MG63 (cell line): ENCODE measurements around the gene HSD17B2. TPM values are rescaled to one million over a fixed set of nuclear protein-coding genes. Genes with fewer than 3 reads are reported as not detected.

Source experiments
- DNase-seq: peaks from one replicate; pipeline ENCODE4 v3.0.0-alpha.2; 2020
- H3K27me3 ChIP-seq: fragments of 250-450 bp; sonication (Bioruptor Pico); 2 replicates; pipeline ENCODE4 v1.5.1; 2020; ENCODE audit warnings: mild to moderate bottlenecking, moderate library complexity
- H3K36me3 ChIP-seq: fragments of 250-450 bp; sonication (Bioruptor Pico); 2 replicates; pipeline ENCODE4 v1.5.1; 2020; ENCODE audit warnings: mild to moderate bottlenecking, moderate library complexity
- H3K4me3 ChIP-seq: fragments of 250-450 bp; sonication (Bioruptor Pico); 2 replicates; pipeline ENCODE4 v1.5.1; 2020; ENCODE audit warnings: mild to moderate bottlenecking, moderate library complexity
- H3K9me3 ChIP-seq: fragments of 250-450 bp; sonication (Bioruptor Pico); 2 replicates; pipeline ENCODE4 v1.5.1; 2020; ENCODE audit warnings: mild to moderate bottlenecking, moderate library complexity
- total RNA-seq: library from RNA; depleted of rRNA; stranded (reverse); fragments of >200 nt; shearing (Covaris generic); gene quantifications from 2 replicates; pipeline ENCODE4 v1.2.3, GENCODE V29; 2014; ENCODE audit warnings: low replicate concordance

The HSD17B2 gene
- total RNA-seq, 1 experiment from 2014 or later, result 7.0 TPM

DNA sequence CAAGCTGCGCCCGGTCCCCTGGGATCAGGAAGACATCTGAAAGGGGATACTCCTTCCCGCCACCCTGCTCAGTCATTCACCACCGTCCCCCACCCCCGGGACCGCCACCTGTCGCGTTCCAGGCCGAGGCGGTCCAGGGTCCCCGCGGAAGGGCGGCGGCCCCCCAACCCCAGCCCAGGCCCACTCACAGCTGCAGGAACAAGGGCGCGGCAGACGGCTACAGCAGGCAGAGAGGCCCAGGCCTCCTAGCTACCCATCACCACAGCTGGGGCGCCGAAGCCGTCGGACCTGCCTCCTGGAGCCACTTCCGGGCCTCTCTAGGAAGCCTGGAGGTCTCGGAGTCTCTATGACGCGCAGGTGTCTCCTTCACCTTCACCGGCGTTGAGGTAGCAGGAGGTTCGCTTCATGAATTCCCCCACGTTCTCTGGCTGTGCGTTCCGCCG lies 23.8 kb upstream of the HSD17B2 start, which contains the start of gene SDR42E1:
SDR42E1 (minus strand) TSS at position 272 of the 443 bp plus-strand sequence. CDS start 10,612 bp downstream, outside the sequence.
- peak; percentile 35 for DNase-seq
- Histone ChIP-seq H3K4me3 (peak within 1 kb of the TSS; percentile 42), H3K36me3 (no peaks in the 10 kb centered on the region), H3K9me3 (no peaks in the 10 kb centered on the region), H3K27me3 (no peaks in the 10 kb centered on the region)

DNA sequence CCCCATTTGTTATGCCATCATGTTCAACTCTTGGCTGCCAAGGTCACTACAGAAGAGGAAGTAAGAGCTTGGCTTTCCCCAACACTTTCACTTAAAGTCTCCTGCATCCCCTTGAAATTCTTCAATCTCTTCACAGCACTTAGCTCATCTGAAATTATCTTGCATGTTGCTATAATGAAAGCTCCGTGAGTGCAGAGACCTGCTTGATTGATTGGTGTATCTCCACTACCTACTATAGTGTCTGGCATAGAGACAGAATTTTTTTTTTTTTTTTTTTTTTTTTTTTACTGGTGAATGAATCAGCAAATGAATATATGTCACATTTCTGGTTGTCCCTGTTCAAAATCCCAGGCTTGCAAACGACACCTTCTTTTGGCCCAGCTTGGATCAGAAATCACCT lies 21.9 kb upstream of the HSD17B2 start:
- Histone ChIP-seq H3K4me3 (no peak overlapping the region), H3K9me3 (no peaks in the 10 kb centered on the region), H3K27me3 (no peaks in the 10 kb centered on the region), H3K36me3 (no peaks in the 10 kb centered on the region)
- DNase-seq, result no peak

DNA sequence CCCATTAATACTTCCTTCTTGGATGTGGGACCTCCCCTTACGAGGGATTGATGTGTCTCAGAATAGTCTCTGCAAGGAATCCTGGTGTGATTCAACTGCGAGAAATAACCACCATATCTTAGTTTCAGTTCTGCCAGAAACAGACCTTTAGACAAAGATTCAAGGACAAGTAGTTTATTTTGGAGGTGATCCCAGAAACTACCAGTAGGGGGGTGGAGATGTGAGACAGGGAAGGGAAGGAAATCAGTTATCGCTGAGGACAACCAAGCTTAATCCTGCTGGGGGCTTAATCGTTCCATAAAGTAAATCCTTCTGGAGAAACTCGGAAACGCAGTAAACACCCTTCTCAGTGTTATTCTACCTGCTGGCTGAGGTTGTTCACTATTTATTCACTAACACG lies 18.8 kb upstream of the HSD17B2 start:
- no peaks in the 10 kb centered on the region for H3K36me3 ChIP-seq
- H3K9me3 ChIP-seq, result no peaks in the 10 kb centered on the region
- no peak for DNase-seq
- no peak overlapping the region for H3K4me3 ChIP-seq
- H3K27me3 ChIP-seq, result no peaks in the 10 kb centered on the region

DNA sequence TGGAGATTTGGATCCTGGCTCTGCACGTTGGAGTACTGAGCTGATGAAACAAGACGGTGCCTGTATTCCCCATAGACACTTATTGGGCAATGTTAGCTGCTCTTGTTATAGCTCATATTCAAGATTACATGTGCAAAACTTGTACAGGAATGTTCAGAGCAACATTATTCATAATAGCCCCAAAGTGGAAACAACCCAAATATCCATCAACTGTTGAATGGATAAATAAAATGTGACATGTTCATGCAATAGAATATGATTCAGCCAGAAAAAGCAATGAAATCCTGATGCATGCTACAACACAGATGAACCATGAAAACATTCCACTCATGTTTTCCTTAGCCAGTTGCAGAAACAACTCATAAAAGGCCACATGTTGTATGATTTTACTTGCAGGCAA lies 18.1 kb upstream of the HSD17B2 start:
- no peaks in the 10 kb centered on the region for H3K9me3 ChIP-seq
- no peaks in the 10 kb centered on the region for H3K27me3 ChIP-seq
- no peak overlapping the region for H3K4me3 ChIP-seq
- H3K36me3 ChIP-seq, result no peaks in the 10 kb centered on the region
- DNase-seq, result no peak

DNA sequence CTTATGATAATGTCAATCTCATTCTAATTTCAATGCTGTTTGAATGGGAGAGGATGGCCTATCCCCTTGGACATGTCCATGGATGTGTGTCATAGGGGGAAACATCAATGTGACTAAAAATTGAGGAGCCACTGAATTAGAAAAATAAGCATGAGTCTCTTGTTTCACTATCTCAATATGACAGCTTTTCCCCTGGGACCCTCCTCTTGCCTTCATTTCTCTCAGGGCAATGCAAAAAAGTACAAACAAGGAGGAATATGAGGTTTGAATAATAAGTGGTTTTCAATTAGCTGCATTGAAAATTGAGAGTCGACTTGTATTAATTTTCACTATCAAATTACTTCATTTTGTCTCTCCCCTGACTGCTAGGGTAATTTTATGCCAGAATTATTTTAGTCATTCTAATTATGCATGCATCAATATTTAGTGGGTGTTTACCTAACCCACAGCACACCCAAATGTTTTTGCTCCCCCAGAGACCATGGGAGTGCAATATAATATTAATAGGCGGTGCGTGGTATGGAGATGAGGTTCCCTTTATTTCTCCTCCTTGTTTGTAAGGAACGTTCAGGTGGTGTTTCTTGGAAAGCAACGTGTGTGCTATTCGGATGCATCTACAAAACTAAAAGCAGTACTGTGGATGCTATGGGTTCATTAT lies 17.0 kb upstream of the HSD17B2 start:
- Histone ChIP-seq H3K9me3 (no peaks in the 10 kb centered on the region), H3K36me3 (no peaks in the 10 kb centered on the region), H3K4me3 (no peak overlapping the region), H3K27me3 (no peaks in the 10 kb centered on the region)
- DNase-seq, result no peak

DNA sequence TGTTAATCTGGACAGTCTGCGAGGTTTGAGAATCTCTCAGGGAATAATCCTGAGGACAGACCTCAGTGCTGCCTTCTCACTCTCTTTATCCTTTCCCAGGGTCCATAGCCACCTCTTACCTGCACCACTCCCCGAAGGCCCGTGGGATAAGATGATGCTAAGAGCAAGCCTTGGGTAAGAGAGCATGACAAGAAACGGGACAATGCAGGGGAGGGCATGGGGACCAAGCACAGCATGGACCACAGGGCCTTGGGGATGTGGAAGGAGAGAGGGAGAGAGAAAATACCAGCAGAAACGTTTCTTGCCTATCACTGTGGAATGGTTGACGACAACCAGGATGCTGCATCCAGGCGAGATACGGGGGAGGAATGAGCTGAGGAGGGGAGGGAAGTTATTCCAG lies 15.5 kb upstream of the HSD17B2 start:
- Histone ChIP-seq H3K27me3 (no peaks in the 10 kb centered on the region), H3K36me3 (no peaks in the 10 kb centered on the region), H3K9me3 (no peaks in the 10 kb centered on the region), H3K4me3 (no peak overlapping the region)
- DNase-seq, result no peak

DNA sequence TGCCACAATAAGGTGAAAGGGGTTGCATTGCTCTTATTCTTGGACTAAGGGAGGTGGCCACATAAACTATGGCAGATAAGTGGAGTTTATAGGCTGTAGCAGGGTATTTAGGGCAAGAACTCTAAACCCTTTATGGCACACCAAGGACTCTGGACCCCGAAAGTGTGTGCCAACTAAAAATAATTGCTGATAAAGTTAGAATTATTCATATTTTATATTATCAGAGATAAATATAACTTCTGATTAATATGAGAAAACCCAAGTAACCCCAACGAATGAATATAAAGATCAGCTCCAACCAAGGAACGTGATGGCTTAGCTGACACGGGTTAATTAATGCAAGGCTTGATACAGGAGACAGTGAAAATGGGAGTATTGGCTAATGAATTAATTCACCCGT lies 15.0 kb upstream of the HSD17B2 start:
- no peaks in the 10 kb centered on the region for H3K36me3 ChIP-seq
- H3K27me3 ChIP-seq, result no peaks in the 10 kb centered on the region
- H3K4me3 ChIP-seq, result no peak overlapping the region
- H3K9me3 ChIP-seq, result no peaks in the 10 kb centered on the region
- no peak for DNase-seq

DNA sequence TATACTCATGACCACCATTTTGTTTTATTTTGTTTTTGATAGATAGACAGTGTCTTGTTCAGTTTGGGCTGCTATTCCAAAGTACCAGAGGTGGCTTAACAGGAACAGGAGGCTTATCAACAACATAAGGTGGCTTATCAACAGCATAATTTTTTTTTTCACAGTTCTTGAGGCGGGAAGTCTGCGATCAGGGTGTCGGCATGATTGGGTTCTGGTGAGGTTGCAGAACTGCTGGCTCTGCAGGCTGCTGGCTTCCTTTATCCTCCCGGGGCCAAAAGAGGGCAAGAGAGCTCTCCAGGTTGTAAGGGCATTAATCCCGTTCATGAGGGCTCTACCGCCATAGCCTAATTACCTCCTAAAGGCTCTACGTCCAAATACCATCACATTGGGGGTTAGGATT lies 11.8 kb upstream of the HSD17B2 start:
- no peak for DNase-seq
- H3K9me3 ChIP-seq, result no peaks in the 10 kb centered on the region
- H3K36me3 ChIP-seq, result no peaks in the 10 kb centered on the region
- H3K27me3 ChIP-seq, result no peaks in the 10 kb centered on the region
- no peak overlapping the region for H3K4me3 ChIP-seq

DNA sequence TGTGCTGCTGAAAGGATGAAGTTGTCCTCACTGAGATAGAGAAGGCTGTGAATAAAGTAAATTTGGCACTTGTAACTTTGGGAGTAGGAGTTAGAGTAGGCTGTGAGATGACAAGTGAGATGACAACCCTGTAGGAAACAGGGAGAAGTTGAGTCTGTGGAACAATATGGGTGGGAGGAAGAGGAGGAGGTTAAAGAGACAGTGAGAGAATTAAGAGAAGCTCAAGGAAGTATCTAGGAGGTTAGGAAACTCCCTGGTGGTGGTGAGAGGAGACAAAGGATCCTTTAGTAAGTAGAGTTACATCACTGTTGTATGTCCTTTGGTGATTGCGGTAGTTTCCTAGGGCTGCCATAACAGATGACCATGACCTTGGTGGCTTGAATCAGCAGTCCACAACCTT lies 10.7 kb upstream of the HSD17B2 start:
- no peak for DNase-seq
- Histone ChIP-seq H3K36me3 (no peaks in the 10 kb centered on the region), H3K27me3 (no peaks in the 10 kb centered on the region), H3K4me3 (no peak overlapping the region), H3K9me3 (no peaks in the 10 kb centered on the region)

DNA sequence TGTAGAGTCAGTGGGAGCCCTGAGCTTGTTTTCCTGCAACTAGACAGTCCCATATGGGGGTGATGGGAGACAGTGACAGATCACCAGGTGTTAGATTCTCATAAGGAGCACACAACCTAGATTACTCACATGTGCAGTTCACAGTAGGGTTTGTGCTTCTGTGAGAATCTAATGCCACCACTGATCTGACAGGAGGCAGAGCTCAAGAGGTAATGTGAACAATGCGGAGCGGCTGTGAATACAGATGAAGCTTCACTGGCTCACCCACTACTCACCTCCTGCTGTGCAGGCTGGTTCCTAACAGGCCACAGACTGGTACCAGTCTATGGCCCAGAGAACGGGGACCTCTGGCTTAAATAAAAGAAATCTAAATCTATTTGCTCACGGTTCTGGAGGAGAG lies 10.2 kb upstream of the HSD17B2 start:
- Histone ChIP-seq H3K9me3 (no peaks in the 10 kb centered on the region), H3K27me3 (no peaks in the 10 kb centered on the region), H3K4me3 (no peak overlapping the region), H3K36me3 (no peaks in the 10 kb centered on the region)
- no peak for DNase-seq

DNA sequence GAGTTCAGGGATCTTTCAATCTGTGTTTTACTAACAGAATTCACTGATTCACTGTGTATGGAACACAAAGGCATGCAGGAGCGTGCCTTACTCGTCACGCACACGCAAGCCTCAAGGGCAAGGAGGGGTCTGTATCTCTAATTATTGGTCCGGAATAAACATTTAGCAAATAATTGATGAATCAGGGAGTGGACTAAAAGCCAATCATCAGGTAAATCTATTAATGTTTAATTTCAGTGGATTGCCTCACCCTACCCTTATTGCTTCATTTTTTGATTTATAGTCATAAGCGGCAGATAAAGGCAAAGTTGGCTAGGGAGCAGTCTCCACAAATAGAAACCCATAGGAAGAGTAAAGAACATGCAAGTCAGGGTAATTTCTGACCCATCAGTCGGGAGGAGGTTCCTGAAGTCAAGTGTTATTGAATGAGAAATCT lies 7.4 kb upstream of the HSD17B2 start:
- Histone ChIP-seq H3K4me3 (no peak overlapping the region), H3K9me3 (no peaks in the 10 kb centered on the region), H3K27me3 (no peaks in the 10 kb centered on the region), H3K36me3 (no peaks in the 10 kb centered on the region)
- no peak for DNase-seq

DNA sequence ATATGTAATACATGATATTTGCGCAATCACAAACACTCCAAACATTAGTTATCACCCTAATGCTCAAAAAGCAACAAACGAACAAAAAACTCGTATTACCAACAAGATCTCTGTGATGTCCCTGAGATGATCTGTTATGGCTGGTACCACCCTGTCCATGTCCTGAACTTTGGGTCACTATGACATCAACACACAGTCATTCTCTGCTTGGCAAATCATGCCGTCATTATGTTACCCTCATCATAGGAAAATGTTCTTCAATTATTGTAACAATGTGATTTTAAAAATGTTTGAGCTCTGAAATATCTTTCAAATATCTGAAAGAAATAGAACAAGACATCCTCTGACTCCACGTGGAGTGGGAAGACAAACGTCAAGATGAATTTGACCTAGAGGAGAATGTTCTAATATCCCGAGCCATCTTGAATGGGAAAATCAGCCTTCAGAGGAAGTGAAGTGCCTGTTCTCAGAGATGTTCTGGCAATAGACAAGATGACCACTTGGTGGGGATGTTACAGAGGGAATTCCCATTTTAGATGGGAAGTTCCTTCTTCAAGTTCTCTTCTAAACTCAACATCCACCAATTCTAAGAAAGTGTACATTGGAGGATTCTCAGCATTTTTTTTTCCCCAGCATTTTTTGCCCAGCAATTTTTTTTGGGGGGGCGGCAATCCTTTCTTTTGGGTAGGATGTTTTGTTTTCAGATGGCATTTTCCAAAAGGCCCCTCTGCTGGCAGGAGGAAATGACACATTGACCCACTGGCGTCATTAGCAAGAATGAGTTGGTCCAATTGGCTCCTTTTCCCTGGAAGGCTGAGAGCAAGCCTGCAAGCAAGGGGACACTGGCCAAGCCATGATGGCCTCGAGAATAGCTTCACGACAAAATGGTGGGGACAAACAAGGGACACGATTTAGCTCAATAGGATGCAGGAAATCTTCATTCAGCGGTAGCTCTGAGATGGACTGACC lies 3.7 kb upstream of the HSD17B2 start:
- H3K4me3 ChIP-seq, result no peak overlapping the region
- no peaks in the 10 kb centered on the region for H3K27me3 ChIP-seq
- no peaks in the 10 kb centered on the region for H3K36me3 ChIP-seq
- DNase-seq, result peak; percentile 26
- no peaks in the 10 kb centered on the region for H3K9me3 ChIP-seq

DNA sequence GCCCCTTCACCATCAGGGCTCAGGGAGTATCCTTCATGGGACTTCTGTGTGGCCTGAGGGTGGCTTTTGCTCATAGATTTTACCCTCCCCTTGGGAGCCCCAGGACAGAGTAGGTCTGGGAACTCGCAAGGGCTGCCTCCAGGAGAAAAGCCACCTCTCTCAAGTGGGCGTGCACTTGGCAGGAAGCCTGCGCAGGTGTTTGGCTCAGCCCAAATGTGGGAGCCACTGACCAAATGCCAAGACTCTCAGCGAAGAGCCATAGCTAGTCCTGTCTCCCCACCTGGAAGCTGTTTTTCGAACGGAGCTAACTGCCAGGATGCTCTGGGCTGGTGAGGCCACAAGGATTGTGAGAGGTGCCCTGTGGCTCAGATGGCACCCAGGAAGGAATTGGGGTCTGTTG lies 2.0 kb upstream of the HSD17B2 start:
- no peak for DNase-seq
- Histone ChIP-seq H3K9me3 (no peaks in the 10 kb centered on the region), H3K36me3 (no peaks in the 10 kb centered on the region), H3K4me3 (no peak overlapping the region), H3K27me3 (no peaks in the 10 kb centered on the region)

DNA sequence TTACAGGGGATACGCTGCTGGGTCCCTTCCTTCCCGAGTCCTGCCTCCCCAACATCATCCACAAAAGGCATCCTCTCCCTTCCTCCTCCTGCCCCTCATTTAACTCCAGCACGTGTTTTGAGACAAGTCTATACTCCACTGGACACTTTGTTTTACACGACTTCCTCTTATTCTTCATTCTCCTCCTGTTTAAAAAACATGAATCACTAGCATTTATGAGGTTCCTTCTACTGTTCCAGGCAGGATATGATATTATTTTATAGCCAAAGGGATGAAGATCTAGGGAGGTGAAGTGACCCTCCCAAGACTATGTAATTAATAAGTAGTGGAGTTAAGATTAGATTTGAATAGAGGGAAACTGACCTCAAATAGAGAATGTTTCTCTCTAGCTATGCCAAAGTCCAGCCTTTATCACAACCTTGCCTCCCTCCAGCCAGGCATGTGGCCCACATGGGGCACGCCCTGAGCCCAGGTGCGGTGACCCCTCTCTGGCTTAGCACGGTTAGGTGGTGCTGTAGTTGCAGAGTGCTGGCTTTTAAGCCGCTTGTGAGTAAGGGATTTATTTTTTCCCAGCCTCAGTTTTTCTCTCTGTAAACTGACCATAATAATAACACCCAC lies 1.3 kb upstream of the HSD17B2 start:
- Histone ChIP-seq H3K36me3 (no peaks in the 10 kb centered on the region), H3K27me3 (no peaks in the 10 kb centered on the region), H3K4me3 (no peak overlapping the region), H3K9me3 (no peaks in the 10 kb centered on the region)
- no peak for DNase-seq

DNA sequence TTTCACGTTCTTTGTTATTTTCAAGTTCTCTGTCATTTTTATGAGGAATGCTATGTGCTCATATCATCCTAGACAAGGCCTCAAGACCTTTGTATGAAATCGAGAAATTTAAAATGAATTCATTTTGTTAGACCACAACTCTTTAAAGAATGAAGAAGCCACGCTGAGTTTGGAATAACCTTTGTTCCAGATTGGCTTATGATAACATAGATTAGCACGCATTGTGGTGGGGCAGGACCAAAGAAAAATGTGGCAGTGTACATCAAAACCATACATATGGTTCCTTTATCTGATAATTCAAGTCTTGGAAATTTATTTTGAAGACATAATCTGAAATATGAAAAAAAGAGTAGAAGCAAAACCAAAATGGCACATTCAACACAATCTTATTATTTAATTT lies 2.2 kb downstream of the HSD17B2 start:
- H3K9me3 ChIP-seq, result no peaks in the 10 kb centered on the region
- no peaks in the 10 kb centered on the region for H3K36me3 ChIP-seq
- no peak for DNase-seq
- H3K4me3 ChIP-seq, result peak overlapping the region; percentile 46
- H3K27me3 ChIP-seq, result no peaks in the 10 kb centered on the region

DNA sequence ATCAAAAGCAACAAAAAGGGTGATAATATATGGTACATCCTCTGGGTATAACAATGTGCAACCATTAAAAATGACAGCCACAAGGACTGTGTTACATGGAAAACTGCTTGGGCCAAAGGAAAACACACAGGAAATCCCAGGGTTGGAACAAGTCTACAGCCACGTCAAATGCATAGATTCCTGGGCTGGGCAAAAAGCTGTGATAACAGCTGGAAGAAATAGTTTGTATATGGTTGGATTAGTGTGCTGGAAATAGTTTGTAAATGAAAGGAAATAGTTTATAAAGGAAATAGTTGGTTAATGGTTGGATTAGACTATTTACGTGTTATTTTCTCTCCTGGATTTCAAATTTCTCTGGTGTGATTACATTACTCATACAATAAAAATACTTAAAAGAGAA lies 2.6 kb downstream of the HSD17B2 start:
- Histone ChIP-seq H3K27me3 (no peaks in the 10 kb centered on the region), H3K9me3 (no peaks in the 10 kb centered on the region), H3K4me3 (peak overlapping the region; percentile 46), H3K36me3 (no peaks in the 10 kb centered on the region)
- DNase-seq, result peak; percentile 52

DNA sequence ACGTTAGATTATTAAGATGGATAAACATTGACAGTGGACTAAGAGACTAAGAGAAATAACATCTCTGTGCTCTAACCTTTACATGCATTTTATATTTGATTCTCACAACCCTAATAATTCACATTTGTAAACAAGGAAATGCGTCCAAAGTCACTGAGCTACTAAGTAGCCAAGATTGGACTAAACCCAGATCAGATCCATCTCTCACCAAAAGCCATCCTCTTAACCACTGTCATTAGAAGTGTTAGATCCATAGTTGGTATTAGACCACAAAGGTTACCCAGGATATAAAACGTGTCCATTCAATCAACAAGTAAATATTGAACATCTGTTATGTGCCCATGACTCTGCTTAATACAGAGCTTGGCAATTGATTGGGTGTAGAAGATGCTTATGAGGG lies 5.2 kb downstream of the HSD17B2 start:
- Histone ChIP-seq H3K27me3 (no peaks in the 10 kb centered on the region), H3K4me3 (no peak overlapping the region), H3K9me3 (no peaks in the 10 kb centered on the region), H3K36me3 (no peaks in the 10 kb centered on the region)
- DNase-seq, result no peak
